Fibroblast of gingiva (primary cell): Measurements from ENCODE around the gene FAM222A.

Experiments
- DNase-seq: peaks from one replicate; pipeline ENCODE4 v3.0.0-alpha.2; 2011; ENCODE audit warnings: low read depth

The FAM222A gene

GRCh38 chr12:109710747-109711595 lies 2.7 kb upstream of the FAM222A start:
- DNase-seq = peak; percentile 48

- no peak for DNase-seq
Measured at GRCh38 chr12:109711596-109712461, 1.8 kb upstream of the FAM222A start.

- no peak for DNase-seq
Measured at GRCh38 chr12:109714141-109714912, 702 bp downstream of the FAM222A start.

- DNase-seq = no peak
Measured at GRCh38 chr12:109714913-109715244, 1.3 kb downstream of the FAM222A start.

- no peak for DNase-seq
Measured at GRCh38 chr12:109715310-109716091, 1.9 kb downstream of the FAM222A start.

- no peak for DNase-seq
Measured at GRCh38 chr12:109716092-109716479, 2.5 kb downstream of the FAM222A start.

GRCh38 chr12:109716512-109717389 lies 3.1 kb downstream of the FAM222A start:
- peak; percentile 85 for DNase-seq

- no peak for DNase-seq
Measured at GRCh38 chr12:109717390-109718357, 4.0 kb downstream of the FAM222A start.

- DNase-seq = no peak
Measured at GRCh38 chr12:109718390-109718789, 4.8 kb downstream of the FAM222A start.

- no peak for DNase-seq
Measured at GRCh38 chr12:109719123-109720022, 5.7 kb downstream of the FAM222A start.

- DNase-seq = no peak
Measured at GRCh38 chr12:109720152-109720856, 6.7 kb downstream of the FAM222A start.

- DNase-seq = no peak
Measured at GRCh38 chr12:109720857-109721189, 7.2 kb downstream of the FAM222A start.

- DNase-seq = no peak
Measured at GRCh38 chr12:109721276-109721675, 7.7 kb downstream of the FAM222A start.

GRCh38 chr12:109722022-109722720 lies 8.5 kb downstream of the FAM222A start:
- DNase-seq = no peak

- no peak for DNase-seq
Measured at GRCh38 chr12:109722721-109723094, 9.1 kb downstream of the FAM222A start.

- DNase-seq = no peak
Measured at GRCh38 chr12:109723311-109723881, 9.8 kb downstream of the FAM222A start.
